WERI-Rb-1 (cell line): ENCODE data around the gene TECPR1.

Source experiments
- DNase-seq: peaks from one replicate; pipeline ENCODE4 v3.0.0-alpha.2; 2020
- H3K27ac ChIP-seq: fragments of 250-450 bp; sonication (Bioruptor Pico); 2 replicates; pipeline ENCODE4 v1.5.1; 2020; ENCODE audit warnings: mild to moderate bottlenecking, moderate library complexity
- H3K27me3 ChIP-seq: fragments of 250-450 bp; sonication (Bioruptor Pico); 2 replicates; pipeline ENCODE4 v1.5.1; 2021; ENCODE audit warnings: mild to moderate bottlenecking, low read depth, moderate library complexity; ENCODE audit not compliant: insufficient read depth, severe bottlenecking
- H3K36me3 ChIP-seq: fragments of 250-450 bp; sonication (Bioruptor Pico); 2 replicates; pipeline ENCODE4 v1.5.1; 2020; ENCODE audit warnings: mild to moderate bottlenecking, moderate library complexity
- H3K4me3 ChIP-seq: 2 replicates; pipeline ENCODE4 v1.5.1; 2011; ENCODE audit warnings: low read depth, mild to moderate bottlenecking, control low read depth, low read length
- H3K9me3 ChIP-seq: fragments of 250-450 bp; sonication (Bioruptor Pico); 2 replicates; pipeline ENCODE4 v1.5.1; 2021; ENCODE audit warnings: mild to moderate bottlenecking, moderate library complexity; ENCODE audit not compliant: severe bottlenecking
- TF ChIP-seq, protein P1 (sequence below): IDR thresholded peaks from 2 replicates; pipeline ENCODE4 v1.5.1; 2011; ENCODE audit warnings: low read depth, mild to moderate bottlenecking, control low read depth, inconsistent platforms, low read length

Gene TECPR1

DNA sequence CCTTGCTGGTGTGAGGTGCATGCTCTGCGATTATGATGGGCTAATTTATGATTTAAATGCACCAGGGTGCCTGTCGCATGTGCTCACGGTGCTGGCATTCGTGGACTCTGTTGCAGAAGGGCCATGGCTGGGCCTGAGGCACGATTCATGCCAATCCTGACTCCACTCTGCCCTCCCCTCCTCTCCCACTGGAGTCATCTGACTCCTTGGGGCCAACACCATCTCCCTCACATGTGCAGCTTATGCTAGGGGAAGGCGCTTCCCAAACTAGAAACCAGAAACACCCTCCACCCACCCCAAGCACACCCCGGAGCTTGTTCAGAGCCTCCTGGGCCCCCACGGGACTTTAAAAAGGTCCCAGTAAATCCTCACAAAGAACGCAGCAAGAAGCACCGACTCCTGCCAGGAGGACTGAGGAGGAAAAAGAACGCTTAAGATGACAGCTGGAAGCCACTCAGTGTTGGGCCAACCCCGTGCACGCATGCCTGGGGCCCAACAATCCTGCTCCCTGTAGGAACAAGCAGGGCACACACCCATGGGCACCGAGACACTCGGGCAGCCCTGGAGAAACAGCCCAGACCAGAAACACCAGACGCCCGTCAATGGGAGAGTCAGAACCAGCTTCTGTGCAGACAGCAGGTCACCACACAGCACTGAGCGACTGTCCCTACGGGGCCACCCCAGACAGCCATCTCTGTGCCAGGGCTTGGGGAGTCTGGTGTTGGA, 43.6 kb upstream of the TECPR1 start:
- H3K27ac ChIP-seq = no peak overlapping the region
- DNase-seq = no peak

DNA sequence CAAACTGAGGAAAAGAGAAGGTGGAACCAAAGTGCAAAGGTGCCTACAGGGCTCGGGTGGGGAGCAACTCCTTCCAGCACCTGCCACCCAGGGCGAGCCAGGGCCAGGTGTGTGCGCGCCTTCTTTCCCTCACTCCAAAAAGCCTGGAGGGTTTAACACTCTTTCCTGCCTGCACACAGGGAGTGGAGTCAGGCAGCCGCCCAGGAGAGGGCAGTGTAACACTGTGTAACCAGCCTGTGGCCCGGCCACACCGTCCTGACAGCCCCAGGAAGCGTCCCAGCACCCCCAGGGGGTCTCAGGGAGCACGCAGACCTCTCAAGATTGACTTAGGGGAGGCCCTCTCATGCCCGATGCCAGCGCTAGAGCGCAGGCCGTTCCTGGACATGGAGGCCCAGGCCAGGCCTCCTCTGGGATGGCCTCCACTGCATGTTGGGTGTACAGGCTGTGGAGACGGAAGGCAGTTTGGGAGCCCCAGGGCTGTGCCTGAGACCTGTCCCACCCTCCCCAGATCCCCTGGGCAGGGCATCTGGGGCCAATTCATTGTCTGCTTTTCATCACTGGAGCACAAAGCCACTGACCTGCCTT, 42.9 kb upstream of the TECPR1 start:
- Histone ChIP-seq H3K27me3 (no peaks in the 10 kb centered on the region), H3K27ac (no peak overlapping the region), H3K36me3 (peaks cover 43% of the 10 kb centered on the region), H3K9me3 (no peaks in the 10 kb centered on the region), H3K4me3 (no peak overlapping the region)
- TF ChIP-seq, protein P1, sequence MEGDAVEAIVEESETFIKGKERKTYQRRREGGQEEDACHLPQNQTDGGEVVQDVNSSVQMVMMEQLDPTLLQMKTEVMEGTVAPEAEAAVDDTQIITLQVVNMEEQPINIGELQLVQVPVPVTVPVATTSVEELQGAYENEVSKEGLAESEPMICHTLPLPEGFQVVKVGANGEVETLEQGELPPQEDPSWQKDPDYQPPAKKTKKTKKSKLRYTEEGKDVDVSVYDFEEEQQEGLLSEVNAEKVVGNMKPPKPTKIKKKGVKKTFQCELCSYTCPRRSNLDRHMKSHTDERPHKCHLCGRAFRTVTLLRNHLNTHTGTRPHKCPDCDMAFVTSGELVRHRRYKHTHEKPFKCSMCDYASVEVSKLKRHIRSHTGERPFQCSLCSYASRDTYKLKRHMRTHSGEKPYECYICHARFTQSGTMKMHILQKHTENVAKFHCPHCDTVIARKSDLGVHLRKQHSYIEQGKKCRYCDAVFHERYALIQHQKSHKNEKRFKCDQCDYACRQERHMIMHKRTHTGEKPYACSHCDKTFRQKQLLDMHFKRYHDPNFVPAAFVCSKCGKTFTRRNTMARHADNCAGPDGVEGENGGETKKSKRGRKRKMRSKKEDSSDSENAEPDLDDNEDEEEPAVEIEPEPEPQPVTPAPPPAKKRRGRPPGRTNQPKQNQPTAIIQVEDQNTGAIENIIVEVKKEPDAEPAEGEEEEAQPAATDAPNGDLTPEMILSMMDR = peak; percentile 88
- DNase-seq = peak; percentile 76

More for the DNA sequence above, 43.6 kb upstream of the TECPR1 start:
- TF ChIP-seq, protein P1 = no peak
- Histone ChIP-seq H3K9me3 (no peaks in the 10 kb centered on the region), H3K4me3 (no peak overlapping the region), H3K27me3 (no peaks in the 10 kb centered on the region), H3K36me3 (peaks cover 43% of the 10 kb centered on the region)

DNA sequence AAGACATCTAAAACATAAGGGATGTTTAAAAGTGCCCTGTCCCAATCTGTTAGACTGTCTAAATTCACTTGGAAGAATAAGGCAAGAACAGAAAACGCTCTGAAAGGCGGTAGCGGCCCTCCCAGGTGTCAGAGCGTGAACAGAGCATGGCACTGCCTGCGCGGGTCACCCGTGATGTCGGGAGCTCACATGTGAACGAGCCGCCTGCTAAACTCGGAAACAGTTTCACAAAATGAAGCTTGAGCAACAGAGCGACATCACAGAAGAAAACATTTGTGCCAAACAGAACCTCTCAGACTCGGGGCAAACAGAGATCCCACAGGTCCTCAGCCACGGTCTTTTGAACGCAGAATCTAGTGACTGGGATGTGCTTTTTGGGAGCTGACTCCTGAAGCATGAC, 42.3 kb upstream of the TECPR1 start:
- no peaks in the 10 kb centered on the region for H3K27me3 ChIP-seq

DNA sequence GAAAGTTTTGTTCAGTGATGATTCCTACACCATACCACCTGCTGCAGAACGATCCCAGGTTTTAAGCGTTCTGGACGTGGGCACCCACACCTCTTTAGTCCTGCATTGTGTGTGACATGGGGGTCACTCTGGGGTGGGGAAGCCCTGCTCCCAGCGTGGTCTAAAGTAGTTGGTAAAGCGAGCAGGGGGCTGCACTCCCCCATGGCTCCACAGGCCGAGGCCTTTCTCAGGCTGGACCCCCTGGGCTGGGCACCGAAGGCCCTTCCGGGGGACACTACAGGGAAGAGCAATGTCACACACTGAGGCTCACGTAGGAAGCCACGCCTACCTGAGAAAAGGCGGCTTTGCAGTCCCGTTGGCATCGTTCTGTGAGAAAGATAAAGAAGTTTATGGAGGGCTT, 41.7 kb upstream of the TECPR1 start:
- peaks cover 46% of the 10 kb centered on the region for H3K36me3 ChIP-seq
- no peaks in the 10 kb centered on the region for H3K9me3 ChIP-seq
- TF ChIP-seq, protein P1 = no peak
- H3K4me3 ChIP-seq = no peak overlapping the region
- no peaks in the 10 kb centered on the region for H3K27me3 ChIP-seq
- DNase-seq = no peak
- no peak overlapping the region for H3K27ac ChIP-seq

More for the DNA sequence above, 42.3 kb upstream of the TECPR1 start:
- no peak overlapping the region for H3K27ac ChIP-seq
- H3K9me3 ChIP-seq = no peaks in the 10 kb centered on the region
- no peak overlapping the region for H3K4me3 ChIP-seq
- peaks cover 46% of the 10 kb centered on the region for H3K36me3 ChIP-seq
- no peak for DNase-seq
- TF ChIP-seq, protein P1 = no peak

DNA sequence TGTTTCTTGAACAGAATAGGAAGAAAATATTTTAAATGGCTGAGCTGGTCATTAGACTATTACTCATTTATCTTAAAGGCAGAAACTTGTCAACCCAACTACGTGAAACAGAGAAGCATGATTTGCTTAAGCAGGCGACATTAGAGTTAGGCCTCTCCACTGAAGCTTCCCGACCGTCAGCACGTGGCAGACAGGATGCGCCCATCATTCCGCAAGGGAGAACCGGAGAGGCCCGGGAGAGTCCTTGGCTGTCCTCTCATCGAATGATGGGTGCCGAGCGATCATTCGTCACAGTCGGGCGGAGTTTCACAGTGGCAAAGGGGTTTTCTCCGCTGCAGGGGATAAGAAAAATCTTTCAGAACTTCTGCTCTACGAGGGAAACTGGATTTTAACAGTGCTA, 41.2 kb upstream of the TECPR1 start:
- Histone ChIP-seq H3K27me3 (no peaks in the 10 kb centered on the region), H3K4me3 (no peak overlapping the region), H3K9me3 (no peaks in the 10 kb centered on the region), H3K36me3 (peaks cover 46% of the 10 kb centered on the region), H3K27ac (no peak overlapping the region)
- TF ChIP-seq, protein P1 = no peak
- no peak for DNase-seq
